Lower lobe of right lung (tissue), 2 donors: ENCODE results near the gene TOM1L2. TPM values are rescaled to one million over a fixed set of nuclear protein-coding genes. Genes with fewer than 3 reads are reported as not detected.

Experiments
- ATAC-seq, 2 donors: fragments of 200-7000 bp; cut with Tn5 transposase; one replicate each; pipeline ENCODE4 v1.9.1; 2020 to 2022; ENCODE audit warnings: mild to moderate bottlenecking in 2 of 2, moderate library complexity in 2 of 2
- DNase-seq: peaks from one replicate; pipeline ENCODE4 v3.0.0-alpha.2; 2020
- H3K27ac ChIP-seq: fragments of 200-600 bp; one replicate; pipeline ENCODE4 v1.8.0; 2022
- H3K27me3 ChIP-seq: fragments of 200-600 bp; one replicate; pipeline ENCODE4 v1.8.0; 2022; ENCODE audit warnings: low read depth
- H3K36me3 ChIP-seq: fragments of 200-600 bp; one replicate; pipeline ENCODE4 v1.8.0; 2022; ENCODE audit warnings: mild to moderate bottlenecking
- H3K4me1 ChIP-seq: fragments of 200-600 bp; one replicate; pipeline ENCODE4 v1.8.0; 2022
- H3K4me3 ChIP-seq: fragments of 200-600 bp; one replicate; pipeline ENCODE4 v1.8.0; 2022; ENCODE audit warnings: mild to moderate bottlenecking
- H3K9me3 ChIP-seq: fragments of 200-600 bp; one replicate; pipeline ENCODE4 v1.8.0; 2022
- CTCF ChIP-seq: fragments of 200-600 bp; IDR thresholded peaks from one replicate; pipeline ENCODE4 v1.8.0; 2022; ENCODE audit warnings: antibody characterized with exemption, mild to moderate bottlenecking
- intact Hi-C: fragments of 100-400 bp; cut with DNase I; formaldehyde crosslinking; loops from one replicate; pipeline ENCODE4 v1.11.0; 2022
- total RNA-seq: library from RNA; stranded (reverse); fragmentation: NEBNext Ultra II Directional; extraction: Animal tissue kit (Norgen Biotek cat#: 25700); gene quantifications from one replicate; pipeline ENCODE4 v1.2.1, GENCODE V29; 2021
- donor health status: DM: no; HTN: yes; CAD: no; lungs with severe emphysema.

The TOM1L2 gene
- total RNA-seq, 1 donor from 2014 or later: 63.4 TPM

DNA sequence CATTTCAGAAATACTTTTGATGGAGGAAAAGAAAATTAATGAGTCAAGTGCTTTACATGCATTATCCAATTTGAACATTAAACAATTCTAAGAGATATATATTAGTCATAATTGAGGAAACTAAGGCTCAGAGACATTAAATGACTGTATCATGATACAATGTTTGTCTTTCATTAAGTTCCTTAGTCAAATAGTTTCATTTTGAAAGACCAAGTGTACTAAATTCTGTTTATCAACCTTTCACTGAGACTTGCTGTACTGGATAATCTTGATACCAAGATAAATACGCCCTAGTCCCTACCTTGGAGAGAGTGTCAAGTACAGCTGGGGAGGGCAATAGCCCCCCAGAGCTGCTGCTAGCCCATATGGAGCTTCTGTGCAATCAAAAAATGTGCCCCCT, 24.2 kb downstream of the TOM1L2 start:
- no peaks in the 10 kb centered on the region for H3K9me3 ChIP-seq
- no peak overlapping the region for H3K4me3 ChIP-seq
- DNase-seq (no peak), ATAC-seq (peak in 1 of 2 donors; percentile 56)
- no peaks in the 10 kb centered on the region for H3K27me3 ChIP-seq
- no peak overlapping the region for H3K27ac ChIP-seq
- H3K4me1 ChIP-seq: peaks cover 13% of the 10 kb centered on the region
- TF ChIP-seq CTCF: no peak
- intact Hi-C loops: no loop called here
- no peaks in the 10 kb centered on the region for H3K36me3 ChIP-seq

- DNase-seq (no peak), ATAC-seq (no peak)
- Histone ChIP-seq H3K36me3 (no peaks in the 10 kb centered on the region), H3K27me3 (no peaks in the 10 kb centered on the region), H3K4me3 (no peak overlapping the region), H3K9me3 (no peaks in the 10 kb centered on the region), H3K4me1 (peaks cover 19% of the 10 kb centered on the region), H3K27ac (no peak overlapping the region)
- no peak for TF ChIP-seq CTCF
- intact Hi-C loops: no loop called here
These were observed 24.9 kb downstream of the TOM1L2 start for GRCh38 chr17:17947309-17947708.

- peaks cover 26% of the 10 kb centered on the region for H3K4me1 ChIP-seq
- H3K27ac ChIP-seq: no peak overlapping the region
- H3K4me3 ChIP-seq: no peak overlapping the region
- H3K9me3 ChIP-seq: no peaks in the 10 kb centered on the region
- intact Hi-C loops: no loop called here
- H3K36me3 ChIP-seq: no peaks in the 10 kb centered on the region
- no peaks in the 10 kb centered on the region for H3K27me3 ChIP-seq
- DNase-seq: no peak
- no peak for ATAC-seq
- no peak for TF ChIP-seq CTCF
These were observed 26.1 kb downstream of the TOM1L2 start for GRCh38 chr17:17946093-17946492.

DNA sequence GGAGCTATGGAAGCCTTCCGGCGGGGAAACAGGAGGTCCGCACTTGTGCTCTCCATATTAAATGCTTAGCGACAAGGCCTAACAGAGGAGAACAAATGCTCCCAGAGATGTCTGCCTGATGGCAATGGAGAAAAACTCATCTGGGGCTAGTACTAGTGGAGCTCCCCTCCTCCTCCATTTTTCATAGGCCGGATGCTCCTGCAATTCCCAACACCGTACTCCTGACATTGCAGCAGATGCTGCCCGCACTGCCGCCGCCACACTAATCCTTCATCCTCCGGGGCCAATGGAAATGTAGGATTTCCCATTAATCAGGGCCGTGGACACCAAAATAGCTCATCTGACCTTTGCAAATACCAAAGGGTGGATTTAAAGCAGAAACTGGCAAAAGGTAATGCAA, 27.5 kb downstream of the TOM1L2 start:
- intact Hi-C loops: no loop called here
- TF ChIP-seq CTCF: no peak
- no peak for DNase-seq
- no peaks in the 10 kb centered on the region for H3K36me3 ChIP-seq
- H3K9me3 ChIP-seq: no peaks in the 10 kb centered on the region
- H3K4me1 ChIP-seq: peaks cover 39% of the 10 kb centered on the region
- no peak for ATAC-seq
- no peak overlapping the region for H3K4me3 ChIP-seq
- H3K27ac ChIP-seq: no peak overlapping the region
- no peaks in the 10 kb centered on the region for H3K27me3 ChIP-seq

DNA sequence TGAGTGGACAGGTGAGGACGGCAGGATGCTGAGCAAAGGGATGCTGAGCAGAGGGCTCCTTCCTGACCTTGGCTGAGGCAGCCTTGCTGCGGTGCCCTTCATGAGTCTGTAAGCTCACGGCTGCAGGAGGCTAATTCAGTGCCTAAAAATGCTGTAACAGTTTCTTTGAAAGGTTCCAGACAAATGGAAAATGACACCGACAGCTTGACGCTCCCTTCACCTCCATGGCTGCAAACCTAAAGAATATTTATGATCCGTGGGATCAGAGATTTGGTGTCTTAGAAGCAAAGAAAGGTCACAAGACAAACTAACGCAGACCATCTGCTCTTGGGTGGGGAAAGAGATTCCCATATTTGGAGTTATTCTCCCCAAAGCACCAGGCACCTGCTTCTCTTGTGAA, 28.0 kb downstream of the TOM1L2 start:
- DNase-seq: no peak

More for the DNA sequence above, 28.0 kb downstream of the TOM1L2 start:
- no peak for TF ChIP-seq CTCF
- Histone ChIP-seq H3K4me3 (no peak overlapping the region), H3K36me3 (no peaks in the 10 kb centered on the region), H3K9me3 (no peaks in the 10 kb centered on the region), H3K4me1 (peaks cover 39% of the 10 kb centered on the region), H3K27me3 (no peaks in the 10 kb centered on the region), H3K27ac (no peak overlapping the region)
- intact Hi-C loops: no loop called here
- ATAC-seq: no peak
